Neural cell (in vitro differentiated cells): ENCODE results near the gene PLXNA4. TPM values are rescaled to one million over a fixed set of nuclear protein-coding genes. Genes with fewer than 3 reads are reported as not detected.

ENCODE experiments used
- H2AFZ ChIP-seq: fragments of 200-600, 300-800 bp; sonication (generic), shearing (Covaris generic); 2 replicates; pipeline ENCODE4 v1.6.0; 2014; ENCODE audit warnings: low read depth, mild to moderate bottlenecking, antibody characterized with exemption, low read length, moderate library complexity
- H3F3A ChIP-seq: fragments of 200-600 bp; shearing (Covaris generic); 2 replicates; pipeline ENCODE4 v1.6.1; 2016; ENCODE audit warnings: mild to moderate bottlenecking, moderate library complexity, mixed read lengths, antibody characterized with exemption, low read length; ENCODE audit not compliant: insufficient read depth, poor library complexity, severe bottlenecking
- H3K27ac ChIP-seq: fragments of 200-600, 300-800 bp; sonication (generic), shearing (Covaris generic); 2 replicates; pipeline ENCODE4 v1.5.1; 2014; ENCODE audit warnings: mild to moderate bottlenecking, low read length, moderate library complexity
- H3K27me3 ChIP-seq: fragments of 300-800, 200-600 bp; sonication (generic), shearing (Covaris generic); 2 replicates; pipeline ENCODE4 v1.6.0; 2014; ENCODE audit warnings: mild to moderate bottlenecking, low read depth, low read length, moderate library complexity; ENCODE audit not compliant: insufficient read depth
- H3K36me3 ChIP-seq: fragments of 300-800, 200-600 bp; sonication (generic), shearing (Covaris generic); 2 replicates; pipeline ENCODE4 v1.5.1; 2014; ENCODE audit warnings: mild to moderate bottlenecking, antibody characterized with exemption, low read length, moderate library complexity; ENCODE audit not compliant: insufficient read depth
- H3K4me2 ChIP-seq: fragments of 300-800, 200-600 bp; sonication (generic), shearing (Covaris generic); 2 replicates; pipeline ENCODE4 v1.6.0; 2014; ENCODE audit warnings: mild to moderate bottlenecking, low read length
- H3K4me3 ChIP-seq: fragments of 300-800, 200-600 bp; sonication (generic), shearing (Covaris generic); 2 replicates; pipeline ENCODE4 v1.5.1; 2014; ENCODE audit warnings: mild to moderate bottlenecking, low read length, moderate library complexity
- H3K79me2 ChIP-seq: fragments of 200-600 bp; shearing (Covaris generic); replicated peaks from 2 replicates; pipeline ENCODE4 v1.6.0; 2014; ENCODE audit warnings: mild to moderate bottlenecking, low read length, moderate library complexity; ENCODE audit not compliant: insufficient read depth
- H3K9ac ChIP-seq: fragments of 300-800, 200-600 bp; sonication (generic), shearing (Covaris generic); 2 replicates; pipeline ENCODE4 v1.6.1; 2016; ENCODE audit warnings: mild to moderate bottlenecking, low read length, mixed read lengths
- H3K9me2 ChIP-seq: fragments of 200-600 bp; shearing (Covaris generic); 2 replicates; pipeline ENCODE4 v1.6.1; 2016; ENCODE audit warnings: mild to moderate bottlenecking, low read length, mixed read lengths; ENCODE audit not compliant: insufficient read depth
- H3K9me3 ChIP-seq: fragments of 200-600, 300-800 bp; sonication (generic), shearing (Covaris generic); 2 replicates; pipeline ENCODE4 v1.6.1; 2016; ENCODE audit warnings: mild to moderate bottlenecking, mixed run types, low read length, moderate library complexity, mixed read lengths
- H4K20me1 ChIP-seq: fragments of 200-600 bp; shearing (Covaris generic); 2 replicates; pipeline ENCODE4 v1.6.1; 2016; ENCODE audit warnings: mild to moderate bottlenecking, mixed run types; ENCODE audit not compliant: insufficient read depth
- EP300 ChIP-seq: fragments of 450-650 bp; conservative IDR thresholded peaks from 2 replicates; pipeline ENCODE4 v1.6.1; 2014; ENCODE audit warnings: antibody characterized with exemption, mild to moderate bottlenecking, moderate library complexity; ENCODE audit not compliant: poor library complexity, severe bottlenecking
- EZH2 ChIP-seq: fragments of 200-600, 300-800 bp; shearing (Covaris generic), sonication (generic); IDR thresholded peaks from 2 replicates; pipeline ENCODE4 v1.6.1; 2014; ENCODE audit warnings: antibody characterized with exemption, low read length, borderline replicate concordance, mild to moderate bottlenecking; ENCODE audit not compliant: insufficient read depth, poor library complexity, severe bottlenecking
- MXI1 ChIP-seq: fragments of 450-650 bp; conservative IDR thresholded peaks from 2 replicates; pipeline ENCODE4 v1.6.1; 2014; ENCODE audit warnings: antibody characterized with exemption, mild to moderate bottlenecking; ENCODE audit not compliant: poor library complexity, severe bottlenecking
- POLR2AphosphoS5 ChIP-seq: IDR thresholded peaks from 2 replicates; pipeline ENCODE4 v1.6.1; 2012
- RAD21 ChIP-seq: fragments of 450-650 bp; conservative IDR thresholded peaks from 2 replicates; pipeline ENCODE4 v1.6.1; 2014; ENCODE audit warnings: antibody characterized with exemption, mild to moderate bottlenecking, moderate library complexity
- SMC3 ChIP-seq: fragments of 450-650 bp; conservative IDR thresholded peaks from 2 replicates; pipeline ENCODE4 v1.6.1; 2014; ENCODE audit warnings: antibody characterized with exemption, mild to moderate bottlenecking, moderate library complexity; ENCODE audit not compliant: poor library complexity
- TAF1 ChIP-seq: IDR thresholded peaks from 2 replicates; pipeline ENCODE4 v1.6.1; 2012; ENCODE audit warnings: low read depth
- polyA plus RNA-seq: library from polyadenylated mRNA; depleted of rRNA; stranded (reverse); fragments of >200 nt; gene quantifications from 2 replicates; pipeline ENCODE4 v1.2.3, GENCODE V29; 2014
- TF ChIP-seq, protein P1 (sequence below): fragments of 450-650 bp; IDR thresholded peaks from 2 replicates; pipeline ENCODE4 v1.5.1; 2014; ENCODE audit warnings: antibody characterized with exemption, mild to moderate bottlenecking, moderate library complexity; ENCODE audit not compliant: poor library complexity, severe bottlenecking
- TF ChIP-seq, protein P2 (sequence below): IDR thresholded peaks from 2 replicates; pipeline ENCODE4 v1.6.1; 2012; ENCODE audit warnings: borderline replicate concordance

PLXNA4 gene
- polyA plus RNA-seq, 1 donor from 2014 or later = 7.2 TPM

DNA sequence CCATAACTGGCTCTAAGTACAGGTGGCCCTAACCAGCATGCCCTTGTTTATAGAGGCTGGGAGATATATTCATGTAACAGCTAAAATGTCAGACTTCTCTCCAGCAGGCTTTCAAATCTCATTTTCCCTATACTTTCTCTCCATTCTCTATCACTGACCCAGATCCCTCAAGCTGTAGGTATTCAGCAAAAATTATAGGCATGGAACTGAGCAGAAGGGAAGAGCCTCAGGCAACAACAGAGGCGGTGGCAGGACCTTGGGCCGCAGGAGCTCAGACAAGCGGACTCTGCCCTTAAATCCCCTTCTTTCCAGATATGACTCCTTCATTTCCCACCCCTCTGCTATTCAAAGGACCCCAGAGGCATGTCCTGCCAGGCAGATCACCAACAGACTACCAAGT is 417.4 kb downstream of the PLXNA4 start:
- no peaks in the 10 kb centered on the region for H3F3A ChIP-seq
- TF ChIP-seq RAD21 (no peak), EP300 (no peak), EZH2 (no peak), TAF1 (no peak), SMC3 (no peak), MXI1 (no peak), POLR2AphosphoS5 (no peak)
- TF ChIP-seq, protein P1, sequence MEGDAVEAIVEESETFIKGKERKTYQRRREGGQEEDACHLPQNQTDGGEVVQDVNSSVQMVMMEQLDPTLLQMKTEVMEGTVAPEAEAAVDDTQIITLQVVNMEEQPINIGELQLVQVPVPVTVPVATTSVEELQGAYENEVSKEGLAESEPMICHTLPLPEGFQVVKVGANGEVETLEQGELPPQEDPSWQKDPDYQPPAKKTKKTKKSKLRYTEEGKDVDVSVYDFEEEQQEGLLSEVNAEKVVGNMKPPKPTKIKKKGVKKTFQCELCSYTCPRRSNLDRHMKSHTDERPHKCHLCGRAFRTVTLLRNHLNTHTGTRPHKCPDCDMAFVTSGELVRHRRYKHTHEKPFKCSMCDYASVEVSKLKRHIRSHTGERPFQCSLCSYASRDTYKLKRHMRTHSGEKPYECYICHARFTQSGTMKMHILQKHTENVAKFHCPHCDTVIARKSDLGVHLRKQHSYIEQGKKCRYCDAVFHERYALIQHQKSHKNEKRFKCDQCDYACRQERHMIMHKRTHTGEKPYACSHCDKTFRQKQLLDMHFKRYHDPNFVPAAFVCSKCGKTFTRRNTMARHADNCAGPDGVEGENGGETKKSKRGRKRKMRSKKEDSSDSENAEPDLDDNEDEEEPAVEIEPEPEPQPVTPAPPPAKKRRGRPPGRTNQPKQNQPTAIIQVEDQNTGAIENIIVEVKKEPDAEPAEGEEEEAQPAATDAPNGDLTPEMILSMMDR = no peak
- TF ChIP-seq, protein P2, sequence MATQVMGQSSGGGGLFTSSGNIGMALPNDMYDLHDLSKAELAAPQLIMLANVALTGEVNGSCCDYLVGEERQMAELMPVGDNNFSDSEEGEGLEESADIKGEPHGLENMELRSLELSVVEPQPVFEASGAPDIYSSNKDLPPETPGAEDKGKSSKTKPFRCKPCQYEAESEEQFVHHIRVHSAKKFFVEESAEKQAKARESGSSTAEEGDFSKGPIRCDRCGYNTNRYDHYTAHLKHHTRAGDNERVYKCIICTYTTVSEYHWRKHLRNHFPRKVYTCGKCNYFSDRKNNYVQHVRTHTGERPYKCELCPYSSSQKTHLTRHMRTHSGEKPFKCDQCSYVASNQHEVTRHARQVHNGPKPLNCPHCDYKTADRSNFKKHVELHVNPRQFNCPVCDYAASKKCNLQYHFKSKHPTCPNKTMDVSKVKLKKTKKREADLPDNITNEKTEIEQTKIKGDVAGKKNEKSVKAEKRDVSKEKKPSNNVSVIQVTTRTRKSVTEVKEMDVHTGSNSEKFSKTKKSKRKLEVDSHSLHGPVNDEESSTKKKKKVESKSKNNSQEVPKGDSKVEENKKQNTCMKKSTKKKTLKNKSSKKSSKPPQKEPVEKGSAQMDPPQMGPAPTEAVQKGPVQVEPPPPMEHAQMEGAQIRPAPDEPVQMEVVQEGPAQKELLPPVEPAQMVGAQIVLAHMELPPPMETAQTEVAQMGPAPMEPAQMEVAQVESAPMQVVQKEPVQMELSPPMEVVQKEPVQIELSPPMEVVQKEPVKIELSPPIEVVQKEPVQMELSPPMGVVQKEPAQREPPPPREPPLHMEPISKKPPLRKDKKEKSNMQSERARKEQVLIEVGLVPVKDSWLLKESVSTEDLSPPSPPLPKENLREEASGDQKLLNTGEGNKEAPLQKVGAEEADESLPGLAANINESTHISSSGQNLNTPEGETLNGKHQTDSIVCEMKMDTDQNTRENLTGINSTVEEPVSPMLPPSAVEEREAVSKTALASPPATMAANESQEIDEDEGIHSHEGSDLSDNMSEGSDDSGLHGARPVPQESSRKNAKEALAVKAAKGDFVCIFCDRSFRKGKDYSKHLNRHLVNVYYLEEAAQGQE = no peak
- no peaks in the 10 kb centered on the region for H4K20me1 ChIP-seq
- no peak overlapping the region for H3K27ac ChIP-seq
- H3K9me3 ChIP-seq = no peaks in the 10 kb centered on the region
- H3K79me2 ChIP-seq = no peaks in the 10 kb centered on the region
- no peaks in the 10 kb centered on the region for H3K27me3 ChIP-seq
- H3K4me3 ChIP-seq = no peak overlapping the region
- H3K4me2 ChIP-seq = no peak overlapping the region
- H3K36me3 ChIP-seq = no peaks in the 10 kb centered on the region
- no peak overlapping the region for H3K9ac ChIP-seq
- H3K9me2 ChIP-seq = no peaks in the 10 kb centered on the region
- no peak overlapping the region for H2AFZ ChIP-seq

DNA sequence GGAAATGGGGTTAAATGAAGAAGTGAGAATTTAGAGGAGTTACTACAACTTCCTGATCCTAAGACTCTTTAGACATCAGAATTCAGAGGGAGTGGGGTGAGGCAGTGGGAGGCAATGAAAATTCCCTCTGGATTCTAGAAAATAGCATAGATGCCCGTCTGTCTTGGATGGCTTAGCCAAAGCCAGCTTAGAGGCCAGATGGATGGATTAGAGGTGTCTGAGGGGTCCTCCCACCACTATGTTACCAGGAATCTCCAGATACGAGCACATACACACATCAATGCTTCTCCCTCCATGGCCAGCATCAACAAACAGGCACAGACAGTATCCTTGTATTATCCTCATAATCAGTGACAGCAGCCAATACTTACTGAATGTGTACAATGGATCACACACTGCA is 418.1 kb downstream of the PLXNA4 start:
- Histone ChIP-seq H3K4me3 (no peak overlapping the region), H3K27ac (no peak overlapping the region), H3K27me3 (no peaks in the 10 kb centered on the region), H4K20me1 (no peaks in the 10 kb centered on the region), H3K9me3 (no peaks in the 10 kb centered on the region), H3K9me2 (no peaks in the 10 kb centered on the region), H3K36me3 (no peaks in the 10 kb centered on the region), H3K9ac (no peak overlapping the region), H3K79me2 (no peaks in the 10 kb centered on the region), H3F3A (no peaks in the 10 kb centered on the region), H3K4me2 (no peak overlapping the region), H2AFZ (no peak overlapping the region)
- TF ChIP-seq SMC3 (no peak), EZH2 (no peak), TAF1 (no peak), EP300 (no peak), MXI1 (no peak), POLR2AphosphoS5 (no peak), RAD21 (no peak)
- TF ChIP-seq, protein P1 = no peak
- TF ChIP-seq, protein P2 = no peak
